ENCODE results near the gene QRICH1. TPM values are rescaled to one million over a fixed set of nuclear protein-coding genes. Genes with fewer than 3 reads are reported as not detected.

Gene QRICH1
- total and polyA plus RNA-seq, 7 donors, result 21.5 to 83.9 (median 52.8) TPM

DNA sequence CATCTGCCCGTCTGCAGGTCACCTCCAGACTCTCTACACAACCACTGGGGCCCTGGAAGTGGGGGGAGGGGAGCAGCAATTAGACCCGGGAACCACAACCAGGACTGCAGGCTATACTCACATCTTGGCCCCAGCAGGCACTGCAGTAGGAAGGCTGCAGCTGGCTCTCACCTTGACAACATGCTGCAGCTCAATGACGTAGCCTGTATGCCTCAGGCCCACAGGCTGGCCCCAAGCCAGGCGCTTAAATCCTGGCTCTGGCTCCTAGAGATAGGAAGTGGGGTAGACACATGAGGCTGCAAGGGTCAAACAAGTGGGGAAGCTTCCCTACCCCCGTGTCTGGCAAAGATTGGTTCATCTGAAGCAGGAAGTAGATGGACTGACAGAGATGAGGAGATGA lies 4.6 kb upstream of the QRICH1 start:
- DNase-seq (peak in 1 of 2 donors; percentile 54), ATAC-seq (no peak)
- no peaks in the 10 kb centered on the region for H3K27me3 ChIP-seq (ENCODE audit: insufficient read depth in 3 of 3, low read length in 2 of 3)
- peaks cover 14% of the 10 kb centered on the region for H3K4me1 ChIP-seq
- WGBS, 3 donors, result 43 to 51% (median 51%) methylated on average over 5 of the region's 5 CpGs
- peaks cover 21 to 78% of the 10 kb centered on the region in 2 donors for H3K36me3 ChIP-seq (ENCODE audit: insufficient read depth in 1 of 2, low read depth in 1 of 2)
- no peaks in the 10 kb centered on the region for H3K9me3 ChIP-seq
- TF ChIP-seq, protein P1, sequence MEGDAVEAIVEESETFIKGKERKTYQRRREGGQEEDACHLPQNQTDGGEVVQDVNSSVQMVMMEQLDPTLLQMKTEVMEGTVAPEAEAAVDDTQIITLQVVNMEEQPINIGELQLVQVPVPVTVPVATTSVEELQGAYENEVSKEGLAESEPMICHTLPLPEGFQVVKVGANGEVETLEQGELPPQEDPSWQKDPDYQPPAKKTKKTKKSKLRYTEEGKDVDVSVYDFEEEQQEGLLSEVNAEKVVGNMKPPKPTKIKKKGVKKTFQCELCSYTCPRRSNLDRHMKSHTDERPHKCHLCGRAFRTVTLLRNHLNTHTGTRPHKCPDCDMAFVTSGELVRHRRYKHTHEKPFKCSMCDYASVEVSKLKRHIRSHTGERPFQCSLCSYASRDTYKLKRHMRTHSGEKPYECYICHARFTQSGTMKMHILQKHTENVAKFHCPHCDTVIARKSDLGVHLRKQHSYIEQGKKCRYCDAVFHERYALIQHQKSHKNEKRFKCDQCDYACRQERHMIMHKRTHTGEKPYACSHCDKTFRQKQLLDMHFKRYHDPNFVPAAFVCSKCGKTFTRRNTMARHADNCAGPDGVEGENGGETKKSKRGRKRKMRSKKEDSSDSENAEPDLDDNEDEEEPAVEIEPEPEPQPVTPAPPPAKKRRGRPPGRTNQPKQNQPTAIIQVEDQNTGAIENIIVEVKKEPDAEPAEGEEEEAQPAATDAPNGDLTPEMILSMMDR (IDR thresholded peaks at IDR 0.05), result no peak
- no peak overlapping the region for H3K27ac ChIP-seq
- intact Hi-C loops (cut with DNase I), result no loop called here
- no peak overlapping the region for H3K4me3 ChIP-seq

DNA sequence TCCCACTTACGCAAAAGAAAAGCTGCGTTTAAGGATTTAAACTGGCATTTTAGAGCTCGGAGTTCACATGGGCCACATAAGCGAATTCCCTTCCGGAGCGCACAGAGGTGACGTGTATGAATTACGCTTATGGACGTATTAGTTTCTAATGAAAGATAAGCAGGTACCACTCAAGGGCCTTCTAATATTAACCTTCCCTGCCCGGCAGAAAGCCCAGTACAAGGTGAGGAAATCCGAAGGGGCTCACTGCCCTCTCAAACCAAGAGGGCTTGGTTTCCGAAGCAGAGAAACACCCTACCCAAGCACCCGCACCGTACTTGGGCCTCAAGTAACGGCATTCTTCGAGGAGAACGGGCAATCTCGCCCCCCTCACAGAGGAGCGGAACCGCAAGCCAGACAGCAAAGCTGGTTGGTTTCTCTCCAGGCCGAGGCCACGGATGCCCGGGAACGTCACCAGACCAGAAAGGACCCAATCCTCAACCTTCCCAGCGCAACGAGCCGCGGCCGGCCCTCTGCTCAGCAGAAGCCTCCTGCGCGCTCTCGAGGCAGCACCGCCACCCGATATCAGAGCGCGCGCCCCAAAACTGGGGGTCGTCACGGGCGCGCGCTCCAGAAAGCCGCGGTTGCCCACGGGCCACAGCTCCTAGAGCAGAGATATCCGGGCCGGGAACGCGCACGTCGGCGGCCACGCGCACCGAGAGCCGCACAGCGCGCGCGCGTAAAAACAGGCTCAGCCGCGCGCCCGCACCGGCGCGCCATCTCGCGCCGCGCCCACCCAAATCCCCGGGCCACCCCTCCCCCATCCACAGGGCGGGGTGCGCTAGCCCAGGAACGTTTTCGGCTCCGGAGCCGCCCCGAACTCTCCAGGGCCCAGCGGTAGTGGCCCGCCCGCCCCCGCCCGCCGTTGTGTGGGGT lies 676 bp downstream of the QRICH1 start:
- 0% methylated on average over 53 to 86 of the region's 86 CpGs for WGBS, 3 donors
- Histone ChIP-seq H3K27ac (peak overlapping the region; percentile 89), H3K4me3 (peak overlapping the region; percentile 95), H3K36me3 (ENCODE audit: insufficient read depth in 1 of 2, low read depth in 1 of 2) (peaks cover 2 to 37% of the 10 kb centered on the region in 2 donors), H3K9me3 (no peaks in the 10 kb centered on the region), H3K4me1 (peaks cover 48% of the 10 kb centered on the region), H3K27me3 (ENCODE audit: insufficient read depth in 3 of 3, low read length in 2 of 3) (no peaks in the 10 kb centered on the region)
- TF ChIP-seq, protein P1 (IDR thresholded peaks at IDR 0.05), result no peak
- peak; percentile 60 to 70 (median 64) for ATAC-seq
- peak; percentile 85 to 90 for DNase-seq
- intact Hi-C loops (cut with DNase I), result loop anchor here in 1 of 2 donors (5.0 kb wide), 2 partner anchors 61 to 106 kb away; no protein-coding TSS in a partner anchor

DNA sequence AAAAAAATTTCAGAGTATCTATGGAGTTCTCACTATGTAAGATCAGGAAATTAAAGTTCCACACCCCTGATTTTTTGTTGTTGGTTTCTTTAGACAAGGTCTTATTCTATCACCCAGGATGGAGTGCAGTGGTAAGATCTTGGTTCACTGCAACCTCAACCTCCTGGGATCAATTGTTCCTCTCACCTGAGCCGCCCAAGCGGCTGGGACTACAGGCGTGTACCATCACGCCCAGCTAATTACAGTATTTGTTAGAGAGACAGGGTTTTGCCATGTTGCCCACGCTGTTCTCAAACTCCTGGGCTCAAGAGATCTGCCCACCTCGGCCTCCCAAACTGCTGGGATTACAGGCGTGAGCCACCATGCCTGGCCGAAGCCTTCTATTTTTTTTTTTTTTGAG lies 12.4 kb downstream of the QRICH1 start:
- intact Hi-C loops (cut with DNase I), result loop anchor here in 1 of 2 donors (5.0 kb wide), 1 partner anchor 49 kb away; no protein-coding TSS in a partner anchor
- H3K4me3 ChIP-seq, result no peak overlapping the region
- TF ChIP-seq, protein P1 (IDR thresholded peaks at IDR 0.05), result no peak
- DNase-seq (no peak), ATAC-seq (no peak)
- 94 to 98% (median 95%) methylated on average over 8 of the region's 8 CpGs for WGBS, 3 donors
- H3K27ac ChIP-seq, result no peak overlapping the region
- H3K9me3 ChIP-seq, result no peaks in the 10 kb centered on the region
- peaks cover 5 to 32% of the 10 kb centered on the region in 2 donors for H3K36me3 ChIP-seq (ENCODE audit: insufficient read depth in 1 of 2, low read depth in 1 of 2)
- no peaks in the 10 kb centered on the region for H3K27me3 ChIP-seq (ENCODE audit: insufficient read depth in 3 of 3, low read length in 2 of 3)
- no peaks in the 10 kb centered on the region for H3K4me1 ChIP-seq

DNA sequence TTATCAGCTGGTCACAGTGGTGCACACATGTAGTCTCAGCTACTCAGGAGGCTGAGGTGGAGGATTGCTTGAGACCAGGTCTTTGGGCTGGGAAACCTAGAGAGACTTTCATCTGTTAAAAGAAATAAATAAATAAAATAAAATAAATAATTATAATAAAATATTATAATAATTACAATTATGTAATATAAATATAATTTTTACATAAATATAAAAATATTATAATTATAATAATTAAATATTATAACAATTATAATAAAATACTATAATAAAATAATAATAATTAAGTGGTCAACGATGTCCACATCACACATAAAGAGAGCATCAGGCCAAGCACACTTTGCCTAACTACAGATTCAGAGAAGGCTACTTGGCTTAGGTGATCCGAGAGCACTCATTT lies 14.6 kb downstream of the QRICH1 start:
- Histone ChIP-seq H3K9me3 (no peaks in the 10 kb centered on the region), H3K4me1 (no peaks in the 10 kb centered on the region), H3K27me3 (ENCODE audit: insufficient read depth in 3 of 3, low read length in 2 of 3) (no peaks in the 10 kb centered on the region), H3K4me3 (no peak overlapping the region), H3K36me3 (ENCODE audit: insufficient read depth in 1 of 2, low read depth in 1 of 2) (peaks cover 9 to 53% of the 10 kb centered on the region in 2 donors), H3K27ac (no peak overlapping the region)
- TF ChIP-seq, protein P1 (IDR thresholded peaks at IDR 0.05), result no peak
- DNase-seq (no peak), ATAC-seq (no peak)
- intact Hi-C loops (cut with DNase I), result loop anchor here in 1 of 2 donors (5.0 kb wide), 1 partner anchor 47 kb away; no protein-coding TSS in a partner anchor
- WGBS, 3 donors, result 91 to 93% (median 92%) methylated on average over 2 of the region's 2 CpGs

Measured in psoas muscle (tissue), 8 donors.